Mesenchymal stem cell (in vitro differentiated cells and primary cell): ENCODE results near the gene HCN3.

Experiments used
- DNase-seq: peaks from one replicate; pipeline ENCODE4 v3.0.0-alpha.2; 2013
- H2AFZ ChIP-seq: one replicate; pipeline ENCODE4 v1.6.1; 2013; ENCODE audit warnings: low read depth, mild to moderate bottlenecking, control low read depth, inconsistent platforms, low read length, moderate library complexity
- H2AK5ac ChIP-seq: 2 replicates; pipeline ENCODE4 v1.6.1; 2013; ENCODE audit warnings: low read length, moderate library complexity, mild to moderate bottlenecking, inconsistent platforms; ENCODE audit not compliant: severe bottlenecking
- H2BK120ac ChIP-seq: one replicate; pipeline ENCODE4 v1.6.1; 2013; ENCODE audit warnings: low read depth, mild to moderate bottlenecking, inconsistent platforms, low read length, moderate library complexity
- H2BK12ac ChIP-seq, 2 experiments: one replicate each; pipeline ENCODE4 v1.6.1; 2013; ENCODE audit warnings: inconsistent platforms in 2 of 2, low read length in 2 of 2, mild to moderate bottlenecking in 2 of 2, moderate library complexity in 2 of 2, control low read depth in 1 of 2
- H2BK15ac ChIP-seq: one replicate; pipeline ENCODE4 v1.6.1; 2013; ENCODE audit warnings: mild to moderate bottlenecking, low read depth, inconsistent platforms; ENCODE audit not compliant: poor library complexity, severe bottlenecking
- H2BK5ac ChIP-seq: 2 replicates; pipeline ENCODE4 v1.6.1; 2013; ENCODE audit warnings: low read depth, mild to moderate bottlenecking, low read length, control low read depth, inconsistent platforms; ENCODE audit not compliant: poor library complexity, severe bottlenecking
- H3K14ac ChIP-seq, 2 experiments: one replicate each; pipeline ENCODE4 v1.6.1; 2013; ENCODE audit warnings: inconsistent platforms in 2 of 2, low read length in 2 of 2, control low read depth in 1 of 2, mild to moderate bottlenecking in 1 of 2, moderate library complexity in 1 of 2
- H3K18ac ChIP-seq, 2 experiments: one replicate each; pipeline ENCODE4 v1.6.1; 2013; ENCODE audit warnings: inconsistent platforms in 2 of 2, low read length in 2 of 2, control low read depth in 1 of 2, low read depth in 1 of 2, mild to moderate bottlenecking in 1 of 2
- H3K23ac ChIP-seq, 2 experiments: one replicate each; pipeline ENCODE4 v1.6.1; 2013; ENCODE audit warnings: inconsistent platforms in 2 of 2, low read length in 2 of 2, mild to moderate bottlenecking in 2 of 2, moderate library complexity in 2 of 2, control low read depth in 1 of 2
- H3K27ac ChIP-seq: 2 replicates; pipeline ENCODE4 v1.5.1; 2013; ENCODE audit warnings: mild to moderate bottlenecking, moderate library complexity, low read length, control low read depth, inconsistent platforms; ENCODE audit not compliant: poor library complexity, severe bottlenecking
- H3K27me3 ChIP-seq, 2 experiments: 2 replicates each; pipeline versions ENCODE4 v1.6.1 to v1.7.0; 2013; ENCODE audit warnings: low read length in 2 of 2, mild to moderate bottlenecking in 2 of 2, moderate library complexity in 2 of 2, control low read depth in 1 of 2, inconsistent platforms in 1 of 2; ENCODE audit not compliant: control insufficient read depth in 1 of 2, insufficient read depth in 1 of 2
- H3K36me3 ChIP-seq, 2 experiments: 2 replicates each; pipeline versions ENCODE4 v1.6.1 to v1.7.0; 2013; ENCODE audit warnings: low read length in 2 of 2, control low read depth in 1 of 2, inconsistent platforms in 1 of 2, low read depth in 1 of 2, mild to moderate bottlenecking in 1 of 2; ENCODE audit not compliant: insufficient read depth in 2 of 2, control insufficient read depth in 1 of 2
- H3K4ac ChIP-seq, 2 experiments: one replicate each; pipeline ENCODE4 v1.6.1; 2013; ENCODE audit warnings: inconsistent platforms in 2 of 2, low read length in 2 of 2, mild to moderate bottlenecking in 2 of 2, moderate library complexity in 2 of 2, control low read depth in 1 of 2, low read depth in 1 of 2
- H3K4me1 ChIP-seq: 2 replicates; pipeline ENCODE4 v1.6.1; 2013; ENCODE audit warnings: low read depth, low read length, control low read depth; ENCODE audit not compliant: control insufficient read depth, insufficient read depth
- H3K4me2 ChIP-seq: 2 replicates; pipeline ENCODE4 v1.6.1; 2013; ENCODE audit warnings: low read length, mild to moderate bottlenecking, inconsistent platforms; ENCODE audit not compliant: poor library complexity, severe bottlenecking
- H3K4me3 ChIP-seq, 2 experiments: 2 replicates each; pipeline versions ENCODE4 v1.5.1 to v1.7.0; 2013; ENCODE audit warnings: low read length in 2 of 2, mild to moderate bottlenecking in 2 of 2, control low read depth in 1 of 2, low read depth in 1 of 2; ENCODE audit not compliant: insufficient read depth in 1 of 2
- H3K79me1 ChIP-seq: replicated peaks from 2 replicates; pipeline ENCODE4 v1.6.1; 2013; ENCODE audit warnings: mild to moderate bottlenecking, control low read depth, low read length, inconsistent platforms; ENCODE audit not compliant: poor library complexity, severe bottlenecking
- H3K9ac ChIP-seq: 2 replicates; pipeline ENCODE4 v1.7.0; 2013; ENCODE audit warnings: mild to moderate bottlenecking, low read length, moderate library complexity
- H3K9me3 ChIP-seq: 2 replicates; pipeline ENCODE4 v1.7.0; 2013; ENCODE audit warnings: mild to moderate bottlenecking, low read length; ENCODE audit not compliant: control insufficient read depth
- H4K8ac ChIP-seq: one replicate; pipeline ENCODE4 v1.6.1; 2013; ENCODE audit warnings: inconsistent platforms, mild to moderate bottlenecking, low read length, moderate library complexity
- H4K91ac ChIP-seq: one replicate; pipeline ENCODE4 v1.6.1; 2013; ENCODE audit warnings: mild to moderate bottlenecking, low read length, inconsistent platforms
- WGBS: methylation state at CpG from one replicate; pipeline ENCODE4 v1.1.7; 2013; ENCODE audit warnings: mixed read lengths; 5-methylcytosine and 5-hydroxymethylcytosine counted together

Gene HCN3

DNA sequence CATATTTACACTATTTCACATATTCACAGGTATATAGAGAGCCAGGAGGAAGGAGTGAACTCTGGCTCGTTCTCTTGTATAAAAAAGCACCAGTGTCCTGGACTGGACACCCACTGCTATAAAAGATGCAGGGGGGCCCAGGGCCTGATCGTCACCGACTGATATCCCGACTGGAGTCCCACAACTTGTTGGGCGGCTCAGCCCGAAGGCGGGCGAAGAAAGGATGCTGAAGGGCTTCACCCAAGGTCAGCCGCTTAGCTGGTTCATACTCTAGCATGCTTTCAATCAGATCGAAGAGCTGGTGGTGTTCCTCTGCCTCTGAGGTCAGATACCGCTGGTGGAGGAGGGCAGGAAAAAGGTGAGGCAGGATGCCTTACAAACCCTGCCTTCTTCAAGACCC lies 14.2 kb upstream of the HCN3 start:
- Histone ChIP-seq H3K79me1 (peaks cover 25% of the 10 kb centered on the region), H2AFZ (no peak overlapping the region), H3K9ac (peak overlapping the region; percentile 96), H3K27me3 (no peaks in the 10 kb centered on the region), H2BK15ac (no peak overlapping the region), H2BK120ac (no peak overlapping the region), H3K4me2 (no peak overlapping the region), H3K4me1 (peaks cover 12% of the 10 kb centered on the region), H4K91ac (no peak overlapping the region), H3K27ac (no peak overlapping the region), H3K4ac (no peak overlapping the region), H3K4me3 (no peak overlapping the region), H3K23ac (no peak overlapping the region), H2BK12ac (no peak overlapping the region), H2AK5ac (no peak overlapping the region), H3K36me3 (peaks cover 48 to 73% of the 10 kb centered on the region in 2 experiments), H3K14ac (no peak overlapping the region), H2BK5ac (no peak overlapping the region), H4K8ac (no peak overlapping the region), H3K18ac (no peak overlapping the region), H3K9me3 (no peaks in the 10 kb centered on the region)
- no peak for DNase-seq
- WGBS: 91% methylated on average over 11 of the region's 11 CpGs

DNA sequence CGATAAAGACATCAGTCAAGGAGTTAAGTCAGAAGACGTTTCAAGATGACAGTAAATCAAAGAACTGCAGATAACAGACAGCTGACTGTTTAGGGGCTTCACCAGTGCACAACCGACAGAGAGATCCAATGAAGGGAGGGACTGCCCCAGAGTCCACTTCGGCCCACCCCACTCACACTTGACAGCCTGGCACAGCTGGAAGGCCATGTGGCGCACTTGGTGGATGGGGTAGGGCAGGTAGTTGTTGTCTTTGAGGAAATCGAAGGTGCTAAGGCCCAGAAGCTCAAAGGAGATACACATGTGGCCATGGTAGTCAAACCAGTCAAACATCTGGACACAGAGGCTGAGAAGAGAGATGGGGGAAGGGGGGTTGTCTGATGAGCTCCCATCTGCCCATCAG lies 10.7 kb upstream of the HCN3 start:
- H3K4me3 ChIP-seq: no peak overlapping the region
- no peak overlapping the region for H2AFZ ChIP-seq
- WGBS: 90% methylated on average over 4 of the region's 6 CpGs

DNA sequence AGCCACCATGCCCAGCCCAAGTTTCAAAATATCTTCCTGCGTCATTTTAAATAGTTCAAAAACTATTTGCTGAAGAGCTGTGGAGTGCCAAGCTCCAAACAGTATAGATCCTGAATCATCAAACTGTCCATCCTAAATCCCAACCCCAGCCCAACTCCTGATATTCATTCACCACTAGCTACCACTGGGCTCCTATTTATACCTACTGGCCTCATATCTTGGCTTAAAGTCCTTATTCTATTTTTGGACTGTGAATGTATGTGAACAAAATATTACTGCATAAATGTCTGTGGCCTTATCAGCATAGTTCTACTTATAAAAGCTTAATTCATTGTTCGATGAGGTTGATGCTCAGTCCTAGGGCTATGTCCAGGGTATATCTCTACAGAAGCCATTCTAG lies 9.9 kb upstream of the HCN3 start:
- no peaks in the 10 kb centered on the region for H3K9me3 ChIP-seq
- H3K14ac ChIP-seq: no peak overlapping the region
- H3K27ac ChIP-seq: no peak overlapping the region
- H3K4me1 ChIP-seq: no peaks in the 10 kb centered on the region
- no peak overlapping the region for H3K4me3 ChIP-seq
- no peak overlapping the region for H2AK5ac ChIP-seq
- H3K79me1 ChIP-seq: peaks cover 26% of the 10 kb centered on the region
- H2AFZ ChIP-seq: no peak overlapping the region
- H3K18ac ChIP-seq: no peak overlapping the region
- H2BK5ac ChIP-seq: no peak overlapping the region
- peak overlapping the region; percentile 47 for H3K9ac ChIP-seq
- H3K23ac ChIP-seq: no peak overlapping the region
- H4K91ac ChIP-seq: no peak overlapping the region
- H4K8ac ChIP-seq: no peak overlapping the region
- no peak overlapping the region for H3K4ac ChIP-seq
- DNase-seq: no peak
- H2BK120ac ChIP-seq: no peak overlapping the region
- H2BK15ac ChIP-seq: no peak overlapping the region
- H3K4me2 ChIP-seq: no peak overlapping the region
- H2BK12ac ChIP-seq: no peak overlapping the region
- peaks cover 65 to 88% of the 10 kb centered on the region in 2 experiments for H3K36me3 ChIP-seq
- H3K27me3 ChIP-seq: no peaks in the 10 kb centered on the region
- 100% methylated on average over 2 of the region's 2 CpGs for WGBS

More for the DNA sequence above, 10.7 kb upstream of the HCN3 start:
- Histone ChIP-seq H2BK5ac (no peak overlapping the region), H3K27ac (no peak overlapping the region), H3K4me1 (peaks cover 1% of the 10 kb centered on the region), H3K27me3 (no peaks in the 10 kb centered on the region), H4K91ac (no peak overlapping the region), H2AK5ac (no peak overlapping the region), H3K79me1 (peaks cover 26% of the 10 kb centered on the region), H3K23ac (no peak overlapping the region), H3K9me3 (no peaks in the 10 kb centered on the region), H3K14ac (no peak overlapping the region), H4K8ac (no peak overlapping the region), H3K18ac (no peak overlapping the region), H2BK12ac (no peak overlapping the region), H3K9ac (no peak overlapping the region), H3K36me3 (peaks cover 65 to 85% of the 10 kb centered on the region in 2 experiments), H3K4ac (no peak overlapping the region), H2BK120ac (no peak overlapping the region), H3K4me2 (no peak overlapping the region), H2BK15ac (no peak overlapping the region)
- no peak for DNase-seq

DNA sequence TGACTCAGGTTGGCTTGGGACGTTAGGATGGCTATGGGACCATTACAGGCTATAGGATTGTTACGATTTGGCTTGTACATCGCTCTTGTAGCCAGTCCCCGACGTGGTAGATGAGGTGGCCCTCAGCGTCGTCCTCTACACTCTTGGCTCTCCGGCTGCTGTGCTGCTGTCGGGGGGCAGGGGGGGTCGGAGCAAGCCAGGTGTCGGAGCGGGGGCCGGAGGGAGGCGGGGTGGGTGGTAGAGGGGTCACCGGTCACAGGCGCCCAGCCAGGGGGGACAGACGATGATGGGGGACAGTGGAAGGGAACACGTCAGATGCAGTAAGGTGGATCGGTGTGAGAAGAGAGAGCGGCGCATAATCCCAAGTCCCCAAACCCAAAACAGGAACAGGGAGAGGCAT lies 8.6 kb upstream of the HCN3 start:
- no peaks in the 10 kb centered on the region for H3K9me3 ChIP-seq
- no peak overlapping the region for H3K4ac ChIP-seq
- H3K79me1 ChIP-seq: peaks cover 26% of the 10 kb centered on the region
- no peaks in the 10 kb centered on the region for H3K27me3 ChIP-seq
- H2AFZ ChIP-seq: no peak overlapping the region
- no peak overlapping the region for H3K4me2 ChIP-seq
- no peak overlapping the region for H2BK15ac ChIP-seq
- H3K18ac ChIP-seq: no peak overlapping the region
- no peak overlapping the region for H3K4me3 ChIP-seq
- no peak for DNase-seq
- no peak overlapping the region for H4K8ac ChIP-seq
- H3K14ac ChIP-seq: no peak overlapping the region
- no peak overlapping the region for H3K27ac ChIP-seq
- 97% methylated on average over 14 of the region's 21 CpGs for WGBS
- no peak overlapping the region for H4K91ac ChIP-seq
- no peak overlapping the region for H2BK5ac ChIP-seq
- peak overlapping the region; percentile 47 for H3K9ac ChIP-seq
- no peak overlapping the region for H2BK12ac ChIP-seq
- H3K23ac ChIP-seq: no peak overlapping the region
- no peaks in the 10 kb centered on the region for H3K4me1 ChIP-seq
- no peak overlapping the region for H2AK5ac ChIP-seq
- H3K36me3 ChIP-seq: peaks cover 58 to 77% of the 10 kb centered on the region in 2 experiments
- no peak overlapping the region for H2BK120ac ChIP-seq
